ENCODE measurements around the gene TMEM31.

DNA sequence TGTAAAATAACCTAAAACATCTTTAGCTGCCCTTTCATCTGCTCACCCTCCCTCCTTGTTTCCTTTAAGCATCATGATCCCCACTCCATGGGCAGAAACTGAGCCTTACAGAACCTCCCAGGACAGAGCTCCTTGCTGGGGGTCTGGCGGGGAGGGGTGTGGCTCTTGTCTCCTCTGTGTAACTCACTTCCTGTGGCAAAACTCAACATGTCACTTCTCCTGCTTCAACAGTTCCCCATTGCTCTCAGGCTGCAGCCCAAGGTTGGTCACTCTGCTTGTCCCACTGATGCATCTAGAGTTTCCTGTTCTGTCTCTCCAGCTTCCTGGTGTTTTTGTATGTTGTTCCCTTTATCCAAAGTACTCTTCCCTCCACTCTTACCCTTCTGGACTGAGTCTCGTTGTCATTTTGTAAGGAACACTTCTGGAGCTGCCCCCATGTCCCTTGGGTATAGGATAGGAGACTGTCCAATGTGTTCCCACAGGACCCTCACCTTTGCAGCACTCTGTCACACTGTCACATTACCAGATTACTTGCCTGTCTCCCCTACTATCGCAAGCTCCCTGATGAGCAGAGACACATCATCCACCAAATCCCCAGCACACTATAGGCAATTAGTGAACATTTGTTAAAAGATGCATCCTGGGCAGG, 19.6 kb downstream of the TMEM31 start:
- no peak for TF ChIP-seq CTCF (IDR thresholded peaks at IDR 0.05)
- no peak for TF ChIP-seq POLR2A (IDR thresholded peaks at IDR 0.05)

Data from ovary (tissue), 3 donors.